Dermis microvascular lymphatic vessel endothelial cell (primary cell): Measurements from ENCODE around the gene ATP6V1D. TPM values are rescaled to one million over a fixed set of nuclear protein-coding genes. Genes with fewer than 3 reads are reported as not detected.
"Not testable (repeated sequence)": the region's sequence is repeated elsewhere in the genome, so short reads cannot be mapped to it uniquely, and the experiment has no call there.

Source experiments
- DNase-seq, 2 donors: peaks; one replicate each; pipeline versions ENCODE4 v3.0.0 to v3.0.0-alpha.2; 2010; ENCODE audit warnings: low read depth in 2 of 2
- total RNA-seq: library from RNA; depleted of rRNA; stranded (reverse); fragments of >200 nt; gene quantifications from 2 replicates; pipeline ENCODE4 v1.2.1, GENCODE V29; 2014

The ATP6V1D gene
- total RNA-seq, 1 donor from 2014 or later, result 46.9 TPM

GRCh38 chr14:67371247-67372148 is 11.9 kb upstream of the ATP6V1D start:
- no peak for DNase-seq

GRCh38 chr14:67370830-67371229 is 11.2 kb upstream of the ATP6V1D start:
- DNase-seq, result no peak

GRCh38 chr14:67365476-67365875 is 5.9 kb upstream of the ATP6V1D start:
- no peak for DNase-seq

GRCh38 chr14:67360470-67361206 is 1.0 kb upstream of the ATP6V1D start:
- DNase-seq, result no peak

GRCh38 chr14:67358924-67359774 is 455 bp downstream of the ATP6V1D start:
- DNase-seq, result peak in 1 of 2 donors; percentile 59

- DNase-seq, result no peak
These were observed 1.6 kb downstream of the ATP6V1D start for GRCh38 chr14:67357969-67358354.

- DNase-seq, result no peak
These were observed 2.2 kb downstream of the ATP6V1D start for GRCh38 chr14:67357186-67357968.

GRCh38 chr14:67352055-67352454 is 7.5 kb downstream of the ATP6V1D start:
- DNase-seq, result no peak

GRCh38 chr14:67345583-67345982 is 14.0 kb downstream of the ATP6V1D start:
- DNase-seq, result no peak

GRCh38 chr14:67343601-67344230 is 15.9 kb downstream of the ATP6V1D start:
- DNase-seq, result peak in 1 of 2 donors; percentile 41

- DNase-seq, result not testable (repeated sequence)
These were observed 18.4 kb downstream of the ATP6V1D start for GRCh38 chr14:67341231-67341630.

GRCh38 chr14:67335781-67336180 is 23.8 kb downstream of the ATP6V1D start:
- DNase-seq, result peak; percentile 23 to 50

- no peak for DNase-seq
These were observed 27.1 kb downstream of the ATP6V1D start for GRCh38 chr14:67332468-67332867.

- DNase-seq, result no peak
These were observed 28.1 kb downstream of the ATP6V1D start for GRCh38 chr14:67331368-67332125.

- not testable (repeated sequence) for DNase-seq
These were observed 29.9 kb downstream of the ATP6V1D start for GRCh38 chr14:67329666-67330065.

- DNase-seq, result no peak
These were observed 40.5 kb downstream of the ATP6V1D start for GRCh38 chr14:67319142-67319541.

- DNase-seq, result no peak
These were observed 41.8 kb downstream of the ATP6V1D start for GRCh38 chr14:67317822-67318221.

- no peak for DNase-seq
These were observed 46.5 kb downstream of the ATP6V1D start for GRCh38 chr14:67313153-67313552.

- no peak for DNase-seq
These were observed 47.7 kb downstream of the ATP6V1D start for GRCh38 chr14:67311868-67312267.
